Neural cell (in vitro differentiated cells): ENCODE measurements around the gene SDC3. TPM values are rescaled to one million over a fixed set of nuclear protein-coding genes. Genes with fewer than 3 reads are reported as not detected.

Experiments used
- H2AFZ ChIP-seq: fragments of 200-600, 300-800 bp; sonication (generic), shearing (Covaris generic); 2 replicates; pipeline ENCODE4 v1.6.0; 2014; ENCODE audit warnings: low read depth, mild to moderate bottlenecking, antibody characterized with exemption, low read length, moderate library complexity
- H3F3A ChIP-seq: fragments of 200-600 bp; shearing (Covaris generic); 2 replicates; pipeline ENCODE4 v1.6.1; 2016; ENCODE audit warnings: mild to moderate bottlenecking, moderate library complexity, mixed read lengths, antibody characterized with exemption, low read length; ENCODE audit not compliant: insufficient read depth, poor library complexity, severe bottlenecking
- H3K27ac ChIP-seq: fragments of 200-600, 300-800 bp; sonication (generic), shearing (Covaris generic); 2 replicates; pipeline ENCODE4 v1.5.1; 2014; ENCODE audit warnings: mild to moderate bottlenecking, low read length, moderate library complexity
- H3K27me3 ChIP-seq: fragments of 300-800, 200-600 bp; sonication (generic), shearing (Covaris generic); 2 replicates; pipeline ENCODE4 v1.6.0; 2014; ENCODE audit warnings: mild to moderate bottlenecking, low read depth, low read length, moderate library complexity; ENCODE audit not compliant: insufficient read depth
- H3K36me3 ChIP-seq: fragments of 300-800, 200-600 bp; sonication (generic), shearing (Covaris generic); 2 replicates; pipeline ENCODE4 v1.5.1; 2014; ENCODE audit warnings: mild to moderate bottlenecking, antibody characterized with exemption, low read length, moderate library complexity; ENCODE audit not compliant: insufficient read depth
- H3K4me2 ChIP-seq: fragments of 300-800, 200-600 bp; sonication (generic), shearing (Covaris generic); 2 replicates; pipeline ENCODE4 v1.6.0; 2014; ENCODE audit warnings: mild to moderate bottlenecking, low read length
- H3K4me3 ChIP-seq: fragments of 300-800, 200-600 bp; sonication (generic), shearing (Covaris generic); 2 replicates; pipeline ENCODE4 v1.5.1; 2014; ENCODE audit warnings: mild to moderate bottlenecking, low read length, moderate library complexity
- H3K79me2 ChIP-seq: fragments of 200-600 bp; shearing (Covaris generic); replicated peaks from 2 replicates; pipeline ENCODE4 v1.6.0; 2014; ENCODE audit warnings: mild to moderate bottlenecking, low read length, moderate library complexity; ENCODE audit not compliant: insufficient read depth
- H3K9ac ChIP-seq: fragments of 300-800, 200-600 bp; sonication (generic), shearing (Covaris generic); 2 replicates; pipeline ENCODE4 v1.6.1; 2016; ENCODE audit warnings: mild to moderate bottlenecking, low read length, mixed read lengths
- H3K9me2 ChIP-seq: fragments of 200-600 bp; shearing (Covaris generic); 2 replicates; pipeline ENCODE4 v1.6.1; 2016; ENCODE audit warnings: mild to moderate bottlenecking, low read length, mixed read lengths; ENCODE audit not compliant: insufficient read depth
- H3K9me3 ChIP-seq: fragments of 200-600, 300-800 bp; sonication (generic), shearing (Covaris generic); 2 replicates; pipeline ENCODE4 v1.6.1; 2016; ENCODE audit warnings: mild to moderate bottlenecking, mixed run types, low read length, moderate library complexity, mixed read lengths
- H4K20me1 ChIP-seq: fragments of 200-600 bp; shearing (Covaris generic); 2 replicates; pipeline ENCODE4 v1.6.1; 2016; ENCODE audit warnings: mild to moderate bottlenecking, mixed run types; ENCODE audit not compliant: insufficient read depth
- EP300 ChIP-seq: fragments of 450-650 bp; conservative IDR thresholded peaks from 2 replicates; pipeline ENCODE4 v1.6.1; 2014; ENCODE audit warnings: antibody characterized with exemption, mild to moderate bottlenecking, moderate library complexity; ENCODE audit not compliant: poor library complexity, severe bottlenecking
- EZH2 ChIP-seq: fragments of 200-600, 300-800 bp; shearing (Covaris generic), sonication (generic); IDR thresholded peaks from 2 replicates; pipeline ENCODE4 v1.6.1; 2014; ENCODE audit warnings: antibody characterized with exemption, low read length, borderline replicate concordance, mild to moderate bottlenecking; ENCODE audit not compliant: insufficient read depth, poor library complexity, severe bottlenecking
- MXI1 ChIP-seq: fragments of 450-650 bp; conservative IDR thresholded peaks from 2 replicates; pipeline ENCODE4 v1.6.1; 2014; ENCODE audit warnings: antibody characterized with exemption, mild to moderate bottlenecking; ENCODE audit not compliant: poor library complexity, severe bottlenecking
- POLR2AphosphoS5 ChIP-seq: IDR thresholded peaks from 2 replicates; pipeline ENCODE4 v1.6.1; 2012
- RAD21 ChIP-seq: fragments of 450-650 bp; conservative IDR thresholded peaks from 2 replicates; pipeline ENCODE4 v1.6.1; 2014; ENCODE audit warnings: antibody characterized with exemption, mild to moderate bottlenecking, moderate library complexity
- SMC3 ChIP-seq: fragments of 450-650 bp; conservative IDR thresholded peaks from 2 replicates; pipeline ENCODE4 v1.6.1; 2014; ENCODE audit warnings: antibody characterized with exemption, mild to moderate bottlenecking, moderate library complexity; ENCODE audit not compliant: poor library complexity
- TAF1 ChIP-seq: IDR thresholded peaks from 2 replicates; pipeline ENCODE4 v1.6.1; 2012; ENCODE audit warnings: low read depth
- polyA plus RNA-seq: library from polyadenylated mRNA; depleted of rRNA; stranded (reverse); fragments of >200 nt; gene quantifications from 2 replicates; pipeline ENCODE4 v1.2.3, GENCODE V29; 2014
- TF ChIP-seq, protein P1 (sequence below): fragments of 450-650 bp; IDR thresholded peaks from 2 replicates; pipeline ENCODE4 v1.5.1; 2014; ENCODE audit warnings: antibody characterized with exemption, mild to moderate bottlenecking, moderate library complexity; ENCODE audit not compliant: poor library complexity, severe bottlenecking
- TF ChIP-seq, protein P2 (sequence below): IDR thresholded peaks from 2 replicates; pipeline ENCODE4 v1.6.1; 2012; ENCODE audit warnings: borderline replicate concordance

Gene SDC3
- polyA plus RNA-seq, 1 donor from 2014 or later, result 55.2 TPM

DNA sequence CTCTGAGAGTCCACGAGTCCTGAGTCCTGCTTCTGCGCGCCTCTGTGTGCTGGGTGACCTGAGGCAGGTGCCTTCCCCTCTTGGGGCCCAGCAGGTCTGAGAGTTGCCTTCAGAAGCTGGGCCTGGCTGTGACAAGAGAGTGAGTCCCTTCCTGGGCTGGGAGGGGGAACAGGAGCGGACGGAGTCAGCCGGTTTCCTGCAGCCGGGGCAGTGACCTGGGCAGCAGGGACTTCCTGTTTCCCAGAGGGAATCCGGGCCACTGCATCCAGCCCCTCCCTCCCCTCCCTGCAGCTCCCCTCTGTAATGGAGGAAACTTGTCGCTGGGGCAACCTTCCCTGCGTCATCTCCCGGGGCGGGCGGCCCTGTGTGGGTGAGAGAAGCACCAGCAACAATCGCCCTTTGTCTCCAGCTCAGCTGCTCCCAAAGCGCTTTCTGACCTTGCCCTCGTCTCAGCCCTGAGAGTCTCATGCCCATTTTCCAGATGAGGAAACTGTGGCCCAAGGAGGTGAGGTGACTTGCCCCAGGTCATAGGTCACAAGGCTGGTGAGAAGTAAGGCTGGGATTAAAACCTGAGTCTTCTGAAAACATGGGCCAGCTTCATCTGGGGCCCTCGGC lies 61.1 kb downstream of the SDC3 start:
- no peaks in the 10 kb centered on the region for H3K9me3 ChIP-seq
- no peak overlapping the region for H3K4me3 ChIP-seq
- no peaks in the 10 kb centered on the region for H3F3A ChIP-seq
- H3K9me2 ChIP-seq, result no peaks in the 10 kb centered on the region
- no peak for TF ChIP-seq TAF1
- TF ChIP-seq EP300, result no peak
- TF ChIP-seq, protein P1, sequence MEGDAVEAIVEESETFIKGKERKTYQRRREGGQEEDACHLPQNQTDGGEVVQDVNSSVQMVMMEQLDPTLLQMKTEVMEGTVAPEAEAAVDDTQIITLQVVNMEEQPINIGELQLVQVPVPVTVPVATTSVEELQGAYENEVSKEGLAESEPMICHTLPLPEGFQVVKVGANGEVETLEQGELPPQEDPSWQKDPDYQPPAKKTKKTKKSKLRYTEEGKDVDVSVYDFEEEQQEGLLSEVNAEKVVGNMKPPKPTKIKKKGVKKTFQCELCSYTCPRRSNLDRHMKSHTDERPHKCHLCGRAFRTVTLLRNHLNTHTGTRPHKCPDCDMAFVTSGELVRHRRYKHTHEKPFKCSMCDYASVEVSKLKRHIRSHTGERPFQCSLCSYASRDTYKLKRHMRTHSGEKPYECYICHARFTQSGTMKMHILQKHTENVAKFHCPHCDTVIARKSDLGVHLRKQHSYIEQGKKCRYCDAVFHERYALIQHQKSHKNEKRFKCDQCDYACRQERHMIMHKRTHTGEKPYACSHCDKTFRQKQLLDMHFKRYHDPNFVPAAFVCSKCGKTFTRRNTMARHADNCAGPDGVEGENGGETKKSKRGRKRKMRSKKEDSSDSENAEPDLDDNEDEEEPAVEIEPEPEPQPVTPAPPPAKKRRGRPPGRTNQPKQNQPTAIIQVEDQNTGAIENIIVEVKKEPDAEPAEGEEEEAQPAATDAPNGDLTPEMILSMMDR, result no peak
- no peak for TF ChIP-seq MXI1
- no peak for TF ChIP-seq EZH2
- TF ChIP-seq RAD21, result no peak
- TF ChIP-seq SMC3, result no peak
- TF ChIP-seq, protein P2, sequence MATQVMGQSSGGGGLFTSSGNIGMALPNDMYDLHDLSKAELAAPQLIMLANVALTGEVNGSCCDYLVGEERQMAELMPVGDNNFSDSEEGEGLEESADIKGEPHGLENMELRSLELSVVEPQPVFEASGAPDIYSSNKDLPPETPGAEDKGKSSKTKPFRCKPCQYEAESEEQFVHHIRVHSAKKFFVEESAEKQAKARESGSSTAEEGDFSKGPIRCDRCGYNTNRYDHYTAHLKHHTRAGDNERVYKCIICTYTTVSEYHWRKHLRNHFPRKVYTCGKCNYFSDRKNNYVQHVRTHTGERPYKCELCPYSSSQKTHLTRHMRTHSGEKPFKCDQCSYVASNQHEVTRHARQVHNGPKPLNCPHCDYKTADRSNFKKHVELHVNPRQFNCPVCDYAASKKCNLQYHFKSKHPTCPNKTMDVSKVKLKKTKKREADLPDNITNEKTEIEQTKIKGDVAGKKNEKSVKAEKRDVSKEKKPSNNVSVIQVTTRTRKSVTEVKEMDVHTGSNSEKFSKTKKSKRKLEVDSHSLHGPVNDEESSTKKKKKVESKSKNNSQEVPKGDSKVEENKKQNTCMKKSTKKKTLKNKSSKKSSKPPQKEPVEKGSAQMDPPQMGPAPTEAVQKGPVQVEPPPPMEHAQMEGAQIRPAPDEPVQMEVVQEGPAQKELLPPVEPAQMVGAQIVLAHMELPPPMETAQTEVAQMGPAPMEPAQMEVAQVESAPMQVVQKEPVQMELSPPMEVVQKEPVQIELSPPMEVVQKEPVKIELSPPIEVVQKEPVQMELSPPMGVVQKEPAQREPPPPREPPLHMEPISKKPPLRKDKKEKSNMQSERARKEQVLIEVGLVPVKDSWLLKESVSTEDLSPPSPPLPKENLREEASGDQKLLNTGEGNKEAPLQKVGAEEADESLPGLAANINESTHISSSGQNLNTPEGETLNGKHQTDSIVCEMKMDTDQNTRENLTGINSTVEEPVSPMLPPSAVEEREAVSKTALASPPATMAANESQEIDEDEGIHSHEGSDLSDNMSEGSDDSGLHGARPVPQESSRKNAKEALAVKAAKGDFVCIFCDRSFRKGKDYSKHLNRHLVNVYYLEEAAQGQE, result no peak
- TF ChIP-seq POLR2AphosphoS5, result no peak
- no peak overlapping the region for H2AFZ ChIP-seq
- H3K27me3 ChIP-seq, result no peaks in the 10 kb centered on the region
- H3K27ac ChIP-seq, result no peak overlapping the region
- no peaks in the 10 kb centered on the region for H4K20me1 ChIP-seq
- no peak overlapping the region for H3K9ac ChIP-seq
- H3K4me2 ChIP-seq, result no peak overlapping the region
- no peaks in the 10 kb centered on the region for H3K79me2 ChIP-seq
- H3K36me3 ChIP-seq, result no peaks in the 10 kb centered on the region

- H3F3A ChIP-seq, result no peaks in the 10 kb centered on the region
- no peak overlapping the region for H3K4me3 ChIP-seq
- H3K27ac ChIP-seq, result no peak overlapping the region
- no peaks in the 10 kb centered on the region for H3K9me3 ChIP-seq
- no peak for TF ChIP-seq EP300
- peak; percentile 37 for TF ChIP-seq TAF1
- H3K36me3 ChIP-seq, result no peaks in the 10 kb centered on the region
- no peaks in the 10 kb centered on the region for H3K27me3 ChIP-seq
- H3K9ac ChIP-seq, result no peak overlapping the region
- no peak overlapping the region for H2AFZ ChIP-seq
- H3K4me2 ChIP-seq, result no peak overlapping the region
- H3K9me2 ChIP-seq, result no peaks in the 10 kb centered on the region
- H3K79me2 ChIP-seq, result no peaks in the 10 kb centered on the region
- no peaks in the 10 kb centered on the region for H4K20me1 ChIP-seq
These were observed 62.0 kb downstream of the SDC3 start for GRCh38 chr1:30846587-30846986.
